ENCODE measurements around the gene CDC20B. TPM values are rescaled to one million over a fixed set of nuclear protein-coding genes. Genes with fewer than 3 reads are reported as not detected.
"Not testable (repeated sequence)": the region's sequence is repeated elsewhere in the genome, so short reads cannot be mapped to it uniquely, and the experiment has no call there.

Gene CDC20B
- total RNA-seq, 1 donor from 2014 or later = not detected

DNA sequence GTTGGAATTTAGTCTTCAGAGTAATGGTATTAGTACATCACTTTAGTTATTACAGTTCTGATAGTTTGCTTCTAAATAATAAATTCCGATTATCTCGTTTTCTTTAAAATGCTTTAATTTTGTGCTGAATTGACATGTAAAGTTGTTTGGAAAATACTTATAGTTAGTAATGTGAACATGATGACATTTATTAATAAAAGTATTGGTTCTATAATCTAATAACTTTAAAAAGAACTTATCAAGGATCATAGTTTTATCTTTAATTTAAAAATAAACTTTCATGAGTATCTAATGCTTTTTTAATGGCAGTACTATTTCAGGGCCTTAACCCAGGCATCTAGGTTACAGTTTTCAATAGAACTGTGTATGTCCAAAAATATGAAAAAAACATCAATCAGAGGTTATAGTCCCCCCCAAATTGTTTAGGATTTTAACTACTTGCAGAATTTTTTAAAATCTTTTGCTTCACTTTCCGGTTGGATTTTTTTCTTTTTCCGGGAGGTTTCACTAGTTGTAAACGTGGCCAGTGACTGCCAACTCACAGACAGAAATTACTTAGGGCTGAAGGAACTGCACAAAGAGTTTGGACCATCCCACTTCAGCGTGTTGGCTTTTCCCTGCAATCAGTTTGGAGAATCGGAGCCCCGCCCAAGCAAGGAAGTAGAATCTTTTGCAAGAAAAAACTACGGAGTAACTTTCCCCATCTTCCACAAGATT is 12.3 kb downstream of the CDC20B start:
- DNase-seq = peak; percentile 94

GRCh38 chr5:55159763-55160492 is 13.0 kb downstream of the CDC20B start, which contains the start of gene GPX8:
Gene GPX8, plus strand, starts transcription at chr5:55160171. Its CDS starts 22 bp downstream, at chr5:55160193.
- DNase-seq = peak; percentile 93

DNA sequence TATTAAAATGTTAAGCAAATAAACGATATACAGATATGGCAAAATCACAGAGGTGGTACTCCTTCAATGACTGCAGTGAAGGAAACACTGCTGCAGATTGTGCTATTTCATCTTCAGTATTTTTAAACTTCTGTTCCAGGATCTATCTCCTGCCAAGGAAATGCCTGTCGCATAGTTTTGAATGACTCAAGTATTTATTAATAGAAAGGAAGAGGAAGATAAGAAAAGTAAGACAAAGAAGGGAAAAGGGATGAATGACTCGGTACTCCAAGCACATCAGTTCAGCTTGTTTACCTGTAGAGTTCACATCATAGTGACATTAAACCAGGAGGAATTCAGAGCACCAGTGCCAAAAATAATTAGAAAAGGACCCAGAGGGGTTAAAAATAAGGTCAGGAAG is 18.1 kb downstream of the CDC20B start:
- DNase-seq = no peak

- DNase-seq = peak; percentile 22
Measured at GRCh38 chr5:55151923-55152842, 20.8 kb downstream of the CDC20B start.

DNA sequence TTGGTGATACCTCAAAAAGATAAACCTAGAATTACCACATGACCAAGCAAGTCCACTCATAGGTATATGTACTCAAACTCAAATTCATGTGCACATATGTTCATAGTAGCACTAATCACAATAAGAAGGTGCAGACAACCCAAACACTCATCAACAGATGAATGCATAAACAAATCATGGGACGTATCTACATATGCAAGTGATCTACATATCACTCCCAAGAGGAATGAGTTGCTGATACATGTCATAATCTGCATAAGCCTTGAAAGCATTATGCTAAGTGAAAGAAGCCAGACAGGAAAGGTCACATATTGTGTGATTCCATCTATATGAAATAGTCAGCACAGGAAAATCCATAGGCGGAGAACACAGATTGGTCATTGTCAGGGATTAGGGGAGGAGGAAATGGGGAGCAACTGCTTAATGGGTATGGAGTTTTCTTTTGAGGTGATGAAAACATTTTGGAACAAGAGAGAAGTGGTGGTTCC is 23.6 kb downstream of the CDC20B start:
- DNase-seq = no peak

GRCh38 chr5:55146543-55147151 is 26.3 kb downstream of the CDC20B start:
- peak; percentile 94 for DNase-seq

- DNase-seq = no peak
Measured at GRCh38 chr5:55146080-55146479, 26.9 kb downstream of the CDC20B start.

DNA sequence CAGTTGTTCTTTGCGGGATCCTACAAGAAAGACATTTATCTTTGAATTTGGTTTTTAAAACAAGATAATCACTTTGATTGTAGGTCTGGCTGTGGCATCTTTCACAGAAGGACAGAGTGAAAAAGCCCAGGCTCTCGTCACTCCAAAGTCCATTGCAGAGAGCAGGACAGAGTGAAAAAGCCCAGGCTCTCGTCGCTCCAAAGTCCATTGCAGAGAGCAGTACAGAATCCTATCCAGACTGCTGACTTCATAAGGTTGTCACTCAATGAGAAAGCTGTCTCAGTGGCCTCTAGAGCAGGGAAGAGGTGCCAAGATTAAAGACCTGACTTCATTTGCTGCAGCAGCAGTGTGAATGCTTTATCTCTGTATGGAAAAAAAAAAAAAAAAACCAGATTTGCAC is 29.4 kb downstream of the CDC20B start:
- no peak for DNase-seq

DNA sequence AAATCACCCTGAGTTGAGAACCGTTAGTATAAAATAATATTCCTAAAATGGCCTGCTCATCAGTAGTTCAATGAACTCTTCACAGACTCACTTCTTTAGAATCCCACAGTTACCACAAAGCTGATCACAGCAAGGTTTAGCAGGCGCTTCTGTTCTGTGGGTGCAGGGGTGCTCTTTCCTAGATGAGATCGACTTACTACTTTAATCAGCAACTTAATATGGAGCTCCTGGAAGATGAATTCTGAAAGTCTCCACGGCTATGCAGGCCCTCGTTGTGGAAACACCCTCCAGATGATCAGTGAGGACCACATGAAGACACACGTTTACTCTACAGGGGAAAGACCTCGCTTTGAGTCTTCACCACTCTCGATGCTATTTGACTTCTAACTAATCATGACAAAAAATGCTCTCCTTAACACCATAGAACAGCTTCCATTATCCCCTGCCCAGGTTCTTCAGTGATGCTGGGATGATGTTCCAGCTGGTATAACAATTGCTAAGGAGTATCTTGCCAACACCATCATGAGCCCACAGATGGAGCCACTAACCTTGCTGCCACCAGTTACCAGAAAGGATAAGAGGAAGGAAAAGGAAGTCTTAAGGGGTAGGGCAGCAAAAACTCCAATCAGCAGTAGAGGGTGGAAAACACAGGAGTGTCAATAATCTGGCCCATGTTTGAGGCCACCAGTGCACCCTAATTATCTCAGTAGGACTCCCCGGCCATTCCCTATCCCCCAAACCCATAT is 30.9 kb downstream of the CDC20B start:
- DNase-seq = no peak

DNA sequence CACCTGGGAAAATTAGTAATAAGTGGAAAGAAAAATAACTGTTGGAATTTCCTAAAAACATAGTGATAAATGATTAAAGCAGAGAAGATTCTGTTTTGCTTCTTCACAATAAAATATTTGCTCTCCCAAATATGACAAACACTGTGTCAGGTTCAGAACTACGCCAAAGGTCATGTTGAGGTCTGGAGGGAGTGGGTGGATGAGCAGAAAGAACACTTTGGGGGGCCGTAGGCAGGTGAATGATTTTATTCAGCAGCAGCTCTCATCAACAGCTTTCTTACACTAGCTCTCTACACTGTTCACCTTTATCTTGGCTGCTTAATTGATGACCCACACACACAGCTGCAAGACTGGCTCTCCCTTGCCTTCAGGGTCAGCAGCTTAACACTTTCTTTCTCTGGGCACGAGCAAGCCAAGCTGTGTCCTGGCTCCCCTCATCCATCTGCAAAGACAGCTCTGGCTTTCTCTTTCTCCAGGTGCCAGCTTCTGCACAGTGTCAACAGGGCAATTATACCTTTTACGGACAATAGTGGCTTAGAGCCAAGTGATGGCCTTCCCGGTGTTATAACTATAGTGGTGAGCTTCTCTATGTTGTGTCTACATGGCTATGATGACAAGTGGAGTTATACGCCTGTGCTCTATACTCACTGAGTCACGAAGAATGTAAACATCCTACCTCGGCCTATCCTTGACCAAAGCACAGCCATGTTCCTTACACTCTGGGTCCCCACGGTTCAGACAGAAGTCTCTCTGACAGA is 31.9 kb downstream of the CDC20B start:
- DNase-seq = no peak

DNA sequence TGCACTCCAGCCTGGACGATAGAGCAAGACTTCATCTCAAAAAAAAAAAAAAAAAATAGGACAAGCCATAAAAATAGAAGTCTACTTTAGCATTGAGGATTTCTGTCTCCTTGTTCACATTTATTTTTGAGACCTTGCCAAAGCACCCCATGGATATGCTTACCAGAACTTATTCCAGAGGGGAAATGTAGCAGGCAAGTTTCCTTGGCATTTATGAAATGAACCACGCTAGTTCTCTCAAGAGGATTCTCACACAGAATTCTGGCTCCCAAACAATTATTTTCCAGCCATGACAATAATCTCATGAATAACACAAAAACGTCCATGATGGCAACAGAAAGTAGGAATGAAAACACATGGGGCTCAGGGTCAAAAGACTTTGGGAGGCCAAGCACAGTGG is 36.5 kb downstream of the CDC20B start:
- DNase-seq = no peak

GRCh38 chr5:55134053-55134722 is 38.8 kb downstream of the CDC20B start:
- DNase-seq = no peak

DNA sequence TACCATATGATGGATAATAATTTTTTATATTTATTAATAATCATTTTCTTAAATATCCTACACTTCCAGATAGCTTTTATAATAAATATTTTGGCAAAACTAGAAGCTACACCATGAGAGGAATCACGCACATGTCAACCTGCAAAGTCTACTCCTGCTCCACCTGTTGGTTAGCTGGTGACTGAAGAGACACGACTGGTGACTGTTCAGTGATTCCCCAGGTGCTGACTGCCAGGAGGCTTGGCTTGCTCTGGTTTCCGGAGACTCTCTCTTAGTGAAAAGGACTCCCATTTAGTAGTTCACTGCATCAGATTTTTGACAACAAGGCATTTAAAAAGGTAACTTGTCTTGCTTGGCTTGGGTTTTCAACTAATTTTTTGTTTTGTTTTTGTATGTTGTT is 49.6 kb downstream of the CDC20B start:
- DNase-seq = no peak

GRCh38 chr5:55114061-55114460 is 58.9 kb downstream of the CDC20B start:
- DNase-seq = no peak

- DNase-seq = no peak
Measured at GRCh38 chr5:55113327-55113726, 59.6 kb downstream of the CDC20B start.

- no peak for DNase-seq
Measured at GRCh38 chr5:55110217-55110616, 62.8 kb downstream of the CDC20B start.

DNA sequence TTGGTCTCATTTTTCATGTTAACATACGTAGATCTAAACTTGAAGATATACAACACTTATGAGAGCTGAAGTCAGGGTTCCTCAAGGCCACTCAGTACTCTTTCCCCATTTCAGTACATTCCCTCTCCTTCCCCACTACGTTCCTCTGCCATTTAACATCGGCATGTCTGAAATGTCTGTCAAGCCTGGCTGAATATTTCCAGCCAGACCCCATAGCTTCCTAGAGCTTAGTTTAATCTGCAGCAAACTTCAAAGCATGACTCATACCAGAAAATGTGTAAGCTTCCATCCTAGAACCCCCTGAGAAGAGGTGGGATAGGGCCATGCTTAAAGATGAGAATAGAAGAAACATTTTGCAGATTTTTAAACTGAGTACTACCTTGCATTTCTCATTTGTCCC is 64.3 kb downstream of the CDC20B start:
- DNase-seq = no peak

- not testable (repeated sequence) for DNase-seq
Measured at GRCh38 chr5:55105976-55106375, 67.0 kb downstream of the CDC20B start.

GRCh38 chr5:55104946-55105701 is 67.9 kb downstream of the CDC20B start:
- DNase-seq = no peak
